ENCODE measurements around the gene CLIC4. TPM values are rescaled to one million over a fixed set of nuclear protein-coding genes. Genes with fewer than 3 reads are reported as not detected.

Gene CLIC4
- total RNA-seq, 3 donors from 2014 or later: 33.0 to 176 (median 52.4) TPM

DNA sequence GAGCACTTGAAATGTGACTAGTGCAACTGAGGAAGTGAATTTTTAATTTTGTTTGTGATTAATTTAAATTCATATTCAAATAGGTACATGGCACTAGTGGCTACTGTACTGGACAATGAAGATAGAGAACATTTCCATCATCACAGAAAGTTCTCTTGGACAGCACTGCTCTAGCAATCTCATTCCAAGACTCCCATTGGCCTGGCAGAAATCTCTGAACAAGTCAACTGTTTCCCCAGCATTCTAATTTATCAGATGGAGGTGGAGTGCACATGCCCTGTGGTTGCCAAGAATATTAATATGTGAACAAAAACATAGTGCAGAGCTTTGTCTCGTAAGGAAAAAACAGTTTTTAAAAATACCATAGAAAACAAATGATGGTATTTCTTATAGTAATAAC lies 81.3 kb downstream of the CLIC4 start:
- Histone ChIP-seq H3K4me1 (ENCODE audit: low read depth) (peaks cover 4% of the 10 kb centered on the region), H3K9me3 (no peaks in the 10 kb centered on the region), H3K4me3 (no peak overlapping the region), H3K36me3 (ENCODE audit: low read depth) (no peaks in the 10 kb centered on the region)
- TF ChIP-seq, protein P1, sequence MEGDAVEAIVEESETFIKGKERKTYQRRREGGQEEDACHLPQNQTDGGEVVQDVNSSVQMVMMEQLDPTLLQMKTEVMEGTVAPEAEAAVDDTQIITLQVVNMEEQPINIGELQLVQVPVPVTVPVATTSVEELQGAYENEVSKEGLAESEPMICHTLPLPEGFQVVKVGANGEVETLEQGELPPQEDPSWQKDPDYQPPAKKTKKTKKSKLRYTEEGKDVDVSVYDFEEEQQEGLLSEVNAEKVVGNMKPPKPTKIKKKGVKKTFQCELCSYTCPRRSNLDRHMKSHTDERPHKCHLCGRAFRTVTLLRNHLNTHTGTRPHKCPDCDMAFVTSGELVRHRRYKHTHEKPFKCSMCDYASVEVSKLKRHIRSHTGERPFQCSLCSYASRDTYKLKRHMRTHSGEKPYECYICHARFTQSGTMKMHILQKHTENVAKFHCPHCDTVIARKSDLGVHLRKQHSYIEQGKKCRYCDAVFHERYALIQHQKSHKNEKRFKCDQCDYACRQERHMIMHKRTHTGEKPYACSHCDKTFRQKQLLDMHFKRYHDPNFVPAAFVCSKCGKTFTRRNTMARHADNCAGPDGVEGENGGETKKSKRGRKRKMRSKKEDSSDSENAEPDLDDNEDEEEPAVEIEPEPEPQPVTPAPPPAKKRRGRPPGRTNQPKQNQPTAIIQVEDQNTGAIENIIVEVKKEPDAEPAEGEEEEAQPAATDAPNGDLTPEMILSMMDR (IDR thresholded peaks at IDR 0.05): no peak
- intact Hi-C loops (cut with DNase I, micrococcal nuclease): no loop called here
- no peak for DNase-seq
- ATAC-seq: no peak

DNA sequence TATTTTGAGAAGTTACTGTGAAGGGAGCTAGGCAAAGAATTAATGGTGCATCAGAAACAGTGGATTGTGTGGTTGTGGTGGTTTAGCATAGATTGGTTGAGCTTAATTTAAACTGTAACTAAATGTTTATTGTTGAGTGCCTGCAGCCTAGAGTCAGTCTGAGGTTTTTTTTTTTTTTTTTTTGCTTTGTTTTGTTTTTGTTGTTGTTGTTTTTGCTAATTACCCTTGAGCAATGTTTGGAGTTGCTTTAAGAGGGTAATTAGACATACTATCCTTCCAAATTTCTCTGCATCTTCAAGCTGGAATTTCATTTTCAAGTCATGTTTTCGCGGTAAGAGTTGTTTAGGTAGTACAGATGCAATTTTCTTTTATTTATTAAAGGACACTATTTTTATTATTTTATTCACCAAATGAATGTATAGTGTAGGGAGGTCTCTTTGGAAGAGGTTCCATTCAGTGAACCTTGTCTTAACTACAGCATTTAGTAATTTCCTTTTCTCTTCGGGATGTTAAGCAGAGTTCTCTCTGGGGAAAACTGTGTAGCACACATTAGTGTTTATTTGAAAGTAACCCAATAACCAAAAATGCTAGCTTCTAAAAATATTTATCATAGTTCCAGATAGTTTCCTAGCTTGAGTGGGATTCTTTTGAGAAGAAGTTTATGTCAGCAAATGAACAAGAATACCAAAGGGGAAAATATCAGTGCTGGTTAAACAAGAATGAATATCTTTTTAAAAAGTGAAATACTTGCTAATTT lies 82.3 kb downstream of the CLIC4 start:
- ATAC-seq (no peak), DNase-seq (no peak)
- TF ChIP-seq, protein P1 (IDR thresholded peaks at IDR 0.05): no peak
- H3K4me1 ChIP-seq (ENCODE audit: low read depth): peaks cover 4% of the 10 kb centered on the region
- intact Hi-C loops (cut with DNase I, micrococcal nuclease): no loop called here
- H3K36me3 ChIP-seq (ENCODE audit: low read depth): no peaks in the 10 kb centered on the region
- no peaks in the 10 kb centered on the region for H3K9me3 ChIP-seq
- no peak overlapping the region for H3K4me3 ChIP-seq

DNA sequence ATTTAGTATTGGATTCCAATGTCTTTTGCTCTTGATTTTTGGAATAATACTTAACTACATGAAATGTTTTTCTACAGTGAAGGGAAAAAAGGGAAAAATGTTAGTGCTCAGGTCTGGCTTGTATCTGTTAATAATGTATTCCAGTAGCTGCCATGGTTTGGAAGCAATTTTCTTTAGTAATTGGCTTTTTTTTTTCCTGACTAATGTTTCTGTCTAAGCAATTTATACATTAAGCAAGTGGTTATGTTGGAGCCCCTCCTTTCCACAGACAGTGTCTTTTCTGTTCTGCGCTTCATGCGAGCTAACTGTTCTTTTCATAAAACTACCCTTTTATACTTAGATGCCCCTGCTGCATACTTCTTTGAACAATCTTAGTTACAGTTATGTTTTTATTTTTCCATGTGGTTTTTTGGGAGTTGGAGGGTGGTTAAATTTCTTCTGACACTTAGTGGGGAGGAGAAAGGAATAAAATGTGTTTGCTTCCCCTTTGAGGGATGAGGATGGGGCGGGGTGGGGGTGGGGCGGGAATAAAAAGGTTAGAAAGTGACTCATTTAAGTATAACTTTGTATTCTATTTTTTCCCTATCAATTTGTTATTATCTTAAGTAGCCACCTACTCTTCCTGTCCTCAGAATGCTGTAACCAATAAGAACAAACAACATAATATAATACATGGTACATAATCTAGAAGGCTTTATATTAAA lies 83.1 kb downstream of the CLIC4 start:
- H3K9me3 ChIP-seq: no peaks in the 10 kb centered on the region
- intact Hi-C loops (cut with DNase I, micrococcal nuclease): no loop called here
- H3K36me3 ChIP-seq (ENCODE audit: low read depth): no peaks in the 10 kb centered on the region
- ATAC-seq: no peak
- DNase-seq: no peak
- TF ChIP-seq, protein P1 (IDR thresholded peaks at IDR 0.05): no peak
- H3K4me3 ChIP-seq: no peak overlapping the region
- peaks cover 4% of the 10 kb centered on the region for H3K4me1 ChIP-seq (ENCODE audit: low read depth)

GRCh38 chr1:24828887-24829192 lies 83.6 kb downstream of the CLIC4 start:
- Histone ChIP-seq H3K4me3 (no peak overlapping the region), H3K36me3 (ENCODE audit: low read depth) (no peaks in the 10 kb centered on the region), H3K9me3 (no peaks in the 10 kb centered on the region), H3K4me1 (ENCODE audit: low read depth) (peaks cover 4% of the 10 kb centered on the region)
- TF ChIP-seq, protein P1 (IDR thresholded peaks at IDR 0.05): no peak
- ATAC-seq (no peak), DNase-seq (no peak)
- intact Hi-C loops (cut with DNase I, micrococcal nuclease): no loop called here

DNA sequence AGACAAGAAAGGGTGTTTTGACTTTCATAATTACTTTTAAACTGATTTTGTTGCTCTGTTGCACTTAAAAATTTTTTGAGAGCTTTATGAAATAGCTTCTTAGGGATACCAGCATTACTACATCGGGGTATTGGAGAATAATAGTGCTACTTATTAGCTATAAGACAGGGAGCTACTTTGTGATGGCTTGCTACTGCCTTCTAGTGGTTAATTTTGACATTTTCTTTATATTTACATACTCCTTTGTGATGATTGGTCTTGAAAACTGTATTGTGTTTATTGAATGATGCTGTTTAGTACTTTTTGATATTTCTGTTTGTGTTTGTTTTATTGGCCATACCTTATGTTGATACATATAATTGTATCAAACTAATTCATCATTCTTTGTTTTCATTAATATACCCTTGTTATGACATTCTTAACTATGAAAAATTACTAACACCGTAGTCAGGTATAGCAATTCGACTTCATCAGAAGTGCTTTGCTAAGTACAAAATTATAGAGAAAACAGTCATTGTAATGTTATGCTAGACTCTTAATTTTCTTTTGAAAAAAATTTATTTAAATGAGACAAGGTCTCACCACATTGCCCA lies 85.5 kb downstream of the CLIC4 start:
- DNase-seq (no peak), ATAC-seq (peak; percentile 44)
- TF ChIP-seq, protein P1 (IDR thresholded peaks at IDR 0.05): no peak
- H3K36me3 ChIP-seq (ENCODE audit: low read depth): no peaks in the 10 kb centered on the region
- H3K4me3 ChIP-seq: no peak overlapping the region
- H3K9me3 ChIP-seq: no peaks in the 10 kb centered on the region
- peaks cover 4% of the 10 kb centered on the region for H3K4me1 ChIP-seq (ENCODE audit: low read depth)
- intact Hi-C loops (cut with DNase I, micrococcal nuclease): loop anchor here (2.0 kb wide), 1 partner anchor 142 kb away; no protein-coding TSS in a partner anchor
